ENCODE results near the gene CCND1.
"Not testable (repeated sequence)": the region's sequence is repeated elsewhere in the genome, so short reads cannot be mapped to it uniquely, and the experiment has no call there.

CCND1 gene

DNA sequence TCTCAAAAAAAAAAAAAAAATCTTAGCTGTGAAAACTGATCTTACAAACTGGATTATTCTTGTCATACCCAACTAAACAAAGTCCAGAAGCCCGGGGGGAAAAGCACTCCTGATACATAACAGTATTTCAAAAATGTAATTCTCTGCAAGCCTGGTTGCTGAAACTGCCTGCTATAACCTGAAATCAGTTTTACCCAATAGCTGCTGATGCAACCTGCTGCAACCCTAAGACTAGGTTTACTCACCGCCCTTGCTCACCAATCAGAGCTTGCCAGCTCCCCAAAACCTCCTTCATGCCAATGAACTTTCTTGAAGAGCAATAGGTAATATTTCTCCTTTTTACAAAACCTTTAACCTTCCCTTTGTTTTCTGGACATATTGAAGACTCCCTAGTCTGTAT is 50.5 kb downstream of the CCND1 start:
- H3K27me3 Mint-ChIP-seq: peaks cover 80% of the 10 kb centered on the region
- H3K9me3 Mint-ChIP-seq: no peaks in the 10 kb centered on the region
- H3K36me3 Mint-ChIP-seq (ENCODE audit: insufficient read depth): no peaks in the 10 kb centered on the region
- ATAC-seq (replicated peaks; ENCODE audit: extremely low read depth, poor library complexity, severe bottlenecking) (no peak), DNase-seq (ENCODE audit: low spot score in 2 of 2) (no peak)
- H3K4me3 Mint-ChIP-seq: no peak overlapping the region
- no peak overlapping the region for H3K27ac Mint-ChIP-seq (ENCODE audit: low read depth)
- H3K4me1 Mint-ChIP-seq: no peaks in the 10 kb centered on the region

DNA sequence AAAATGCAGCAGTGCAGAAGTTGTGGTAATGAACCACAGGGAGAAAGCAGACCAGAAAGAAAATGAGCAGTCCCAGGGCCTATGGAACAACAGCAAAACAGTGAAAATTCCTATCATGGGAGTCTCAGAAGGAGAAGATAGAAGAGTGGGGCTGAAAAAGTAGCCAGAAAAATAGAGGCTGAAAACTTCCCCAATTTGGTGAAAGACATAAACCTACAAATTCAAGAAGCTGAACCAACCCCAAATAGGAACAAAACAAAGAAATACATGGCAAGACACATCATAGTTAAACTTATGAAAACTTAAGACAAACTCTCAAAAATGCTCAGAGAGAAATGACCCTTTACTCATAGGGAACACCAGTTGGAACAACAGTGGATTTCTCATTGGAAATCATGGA is 51.5 kb downstream of the CCND1 start:
- no peak overlapping the region for H3K4me3 Mint-ChIP-seq
- DNase-seq (ENCODE audit: low spot score in 2 of 2) (no peak), ATAC-seq (replicated peaks; ENCODE audit: extremely low read depth, poor library complexity, severe bottlenecking) (no peak)
- no peaks in the 10 kb centered on the region for H3K9me3 Mint-ChIP-seq
- no peaks in the 10 kb centered on the region for H3K4me1 Mint-ChIP-seq
- no peak overlapping the region for H3K27ac Mint-ChIP-seq (ENCODE audit: low read depth)
- H3K27me3 Mint-ChIP-seq: peaks cover 90% of the 10 kb centered on the region
- no peaks in the 10 kb centered on the region for H3K36me3 Mint-ChIP-seq (ENCODE audit: insufficient read depth)

DNA sequence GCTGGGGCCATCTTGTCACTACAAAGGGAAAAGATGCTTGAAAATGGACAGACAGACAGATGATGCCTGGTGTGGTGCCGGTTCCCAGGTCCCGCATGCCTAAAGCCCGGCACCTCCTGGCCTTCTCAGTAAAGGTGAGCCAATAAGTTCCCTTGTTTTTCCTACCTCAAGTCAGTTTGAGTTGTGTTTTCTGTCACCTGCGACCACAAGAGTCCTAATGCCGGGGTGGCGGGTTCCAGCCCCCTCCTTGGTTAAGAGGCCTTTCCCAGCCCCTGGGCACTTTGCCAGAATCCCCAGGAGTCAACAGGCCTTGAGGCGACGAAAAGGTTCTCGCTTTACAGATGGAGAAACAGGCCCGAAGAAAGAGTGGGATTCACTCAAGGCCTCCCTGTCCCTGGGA is 53.8 kb downstream of the CCND1 start:
- no peak overlapping the region for H3K27ac Mint-ChIP-seq (ENCODE audit: low read depth)
- H3K4me3 Mint-ChIP-seq: no peak overlapping the region
- H3K4me1 Mint-ChIP-seq: no peaks in the 10 kb centered on the region
- H3K36me3 Mint-ChIP-seq (ENCODE audit: insufficient read depth): no peaks in the 10 kb centered on the region
- peaks cover 91% of the 10 kb centered on the region for H3K27me3 Mint-ChIP-seq
- no peaks in the 10 kb centered on the region for H3K9me3 Mint-ChIP-seq
- no peak for DNase-seq (ENCODE audit: low spot score in 2 of 2)
- ATAC-seq (replicated peaks; ENCODE audit: extremely low read depth, poor library complexity, severe bottlenecking): no peak

- DNase-seq (ENCODE audit: low spot score in 2 of 2) (no peak), ATAC-seq (replicated peaks; ENCODE audit: extremely low read depth, poor library complexity, severe bottlenecking) (no peak)
- Mint-ChIP-seq H3K4me1 (no peaks in the 10 kb centered on the region), H3K27ac (ENCODE audit: low read depth) (no peak overlapping the region), H3K36me3 (ENCODE audit: insufficient read depth) (no peaks in the 10 kb centered on the region), H3K27me3 (peaks cover 91% of the 10 kb centered on the region), H3K9me3 (no peaks in the 10 kb centered on the region), H3K4me3 (no peak overlapping the region)
These were observed 54.6 kb downstream of the CCND1 start for GRCh38 chr11:69695581-69695980.

DNA sequence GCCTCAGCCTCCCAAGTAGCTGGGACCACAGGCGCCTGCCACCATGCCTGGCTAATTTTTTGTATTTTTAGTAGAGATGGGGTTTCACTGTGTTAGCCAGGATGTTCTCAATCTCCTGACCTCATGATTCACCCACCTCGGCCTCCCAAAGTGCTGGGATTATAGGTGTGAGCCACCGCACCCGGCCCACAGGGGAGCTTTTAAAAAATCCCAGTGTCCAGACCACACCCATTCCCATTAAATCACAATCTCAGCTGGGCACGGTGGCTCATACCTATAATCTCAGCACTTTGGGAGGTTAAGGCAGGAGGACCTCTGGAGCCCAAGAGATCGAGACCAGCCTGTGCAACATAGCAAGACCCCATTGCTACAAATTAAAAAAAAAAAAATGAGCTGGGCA is 55.0 kb downstream of the CCND1 start:
- H3K4me3 Mint-ChIP-seq; H3K36me3 Mint-ChIP-seq (ENCODE audit: insufficient read depth); ATAC-seq (replicated peaks; ENCODE audit: extremely low read depth, poor library complexity, severe bottlenecking); H3K4me1 Mint-ChIP-seq; DNase-seq (ENCODE audit: low spot score in 2 of 2); H3K9me3 Mint-ChIP-seq: not testable (repeated sequence)
- Mint-ChIP-seq H3K27ac (ENCODE audit: low read depth) (peak overlapping the region; percentile 33), H3K27me3 (peaks cover 91% of the 10 kb centered on the region)

DNA sequence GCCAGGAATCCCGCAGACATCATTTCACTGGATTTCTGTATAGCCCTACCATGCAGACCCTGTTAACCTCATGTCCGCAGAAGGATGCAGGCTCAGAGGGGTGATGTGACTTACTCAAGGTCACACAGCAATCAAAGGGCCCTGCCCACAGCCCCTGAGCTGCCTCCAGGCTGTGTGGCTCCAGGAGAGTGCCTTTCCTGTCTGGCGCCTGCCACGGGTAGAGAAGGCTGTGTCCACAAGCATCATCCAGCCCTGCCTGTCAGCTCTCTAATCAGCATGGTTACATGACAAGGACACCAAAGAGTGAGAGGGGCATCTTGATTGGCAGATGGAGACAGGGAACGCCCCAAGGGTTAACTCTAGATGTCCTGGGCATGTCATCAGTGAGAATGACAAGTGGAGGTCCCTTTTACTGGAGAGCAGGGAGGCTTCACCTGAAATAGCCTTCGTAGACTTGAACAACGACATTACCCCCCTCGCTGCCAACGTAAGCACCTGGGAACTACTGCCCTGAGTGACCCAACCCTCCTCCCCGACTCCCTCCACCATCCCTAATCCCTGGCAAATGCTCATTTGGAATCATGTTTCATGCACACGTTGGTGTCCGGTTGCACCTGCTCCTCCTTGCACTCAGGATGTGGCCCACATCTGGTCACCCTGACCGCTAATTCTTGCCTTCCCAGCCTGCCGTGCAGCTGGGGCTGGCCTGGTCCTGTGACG is 56.0 kb downstream of the CCND1 start:
- ATAC-seq (replicated peaks; ENCODE audit: extremely low read depth, poor library complexity, severe bottlenecking): no peak
- Mint-ChIP-seq H3K27me3 (peaks cover 84% of the 10 kb centered on the region), H3K4me3 (no peak overlapping the region), H3K27ac (ENCODE audit: low read depth) (peak overlapping the region; percentile 33), H3K4me1 (no peaks in the 10 kb centered on the region), H3K36me3 (ENCODE audit: insufficient read depth) (no peaks in the 10 kb centered on the region), H3K9me3 (no peaks in the 10 kb centered on the region)
- DNase-seq (ENCODE audit: low spot score in 2 of 2): no peak

GRCh38 chr11:69697469-69697843 is 56.5 kb downstream of the CCND1 start:
- Mint-ChIP-seq H3K4me1 (no peaks in the 10 kb centered on the region), H3K36me3 (ENCODE audit: insufficient read depth) (no peaks in the 10 kb centered on the region), H3K9me3 (no peaks in the 10 kb centered on the region), H3K4me3 (no peak overlapping the region), H3K27me3 (peaks cover 78% of the 10 kb centered on the region), H3K27ac (ENCODE audit: low read depth) (no peak overlapping the region)
- ATAC-seq (replicated peaks; ENCODE audit: extremely low read depth, poor library complexity, severe bottlenecking) (no peak), DNase-seq (ENCODE audit: low spot score in 2 of 2) (no peak)

DNA sequence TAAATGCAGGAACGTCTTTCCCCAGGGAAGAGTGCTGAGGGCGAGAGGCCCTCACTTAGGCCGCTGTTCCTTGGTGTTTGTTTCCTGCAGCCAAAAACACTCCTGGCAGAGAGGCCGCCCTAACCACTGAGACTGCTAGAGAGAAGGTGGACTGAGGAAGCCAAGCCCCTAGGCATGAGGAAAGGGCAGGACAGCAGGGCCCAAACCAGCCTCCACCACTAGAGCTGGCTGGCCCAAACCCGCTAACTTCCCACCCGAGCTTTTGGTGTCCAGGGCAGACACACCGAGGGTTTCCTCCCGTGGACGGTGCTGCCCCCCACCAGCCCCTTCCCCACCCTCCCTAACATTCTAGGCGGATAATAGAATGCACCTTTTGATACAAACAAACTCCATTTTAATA is 56.9 kb downstream of the CCND1 start:
- H3K27me3 Mint-ChIP-seq: peaks cover 77% of the 10 kb centered on the region

DNA sequence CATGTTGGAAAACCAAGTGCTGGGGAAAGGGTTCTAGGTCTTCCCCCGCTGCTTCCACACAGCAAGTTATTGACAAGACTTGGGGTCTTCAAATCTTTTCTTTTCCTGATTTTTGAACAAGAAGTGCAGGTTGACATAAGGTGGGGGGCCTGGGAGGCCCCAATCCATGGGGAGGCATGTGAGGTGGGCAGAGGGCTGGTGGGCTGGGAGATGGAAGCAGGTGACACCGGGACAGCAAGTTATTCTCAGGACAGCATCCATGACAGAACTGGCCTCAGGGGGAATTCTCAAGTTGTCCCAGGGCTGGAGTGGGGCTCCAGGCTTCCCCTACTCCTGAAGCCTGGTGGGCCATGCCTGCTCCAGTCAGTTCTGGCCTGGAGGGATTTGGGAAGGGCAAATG is 57.4 kb downstream of the CCND1 start:
- Mint-ChIP-seq H3K27me3 (peaks cover 78% of the 10 kb centered on the region), H3K9me3 (no peaks in the 10 kb centered on the region), H3K4me3 (no peak overlapping the region), H3K4me1 (no peaks in the 10 kb centered on the region), H3K27ac (ENCODE audit: low read depth) (no peak overlapping the region), H3K36me3 (ENCODE audit: insufficient read depth) (no peaks in the 10 kb centered on the region)
- DNase-seq (ENCODE audit: low spot score in 2 of 2) (no peak), ATAC-seq (replicated peaks; ENCODE audit: extremely low read depth, poor library complexity, severe bottlenecking) (no peak)

More for the DNA sequence above, 56.9 kb downstream of the CCND1 start:
- Mint-ChIP-seq H3K36me3 (ENCODE audit: insufficient read depth) (no peaks in the 10 kb centered on the region), H3K4me1 (no peaks in the 10 kb centered on the region), H3K27ac (ENCODE audit: low read depth) (no peak overlapping the region), H3K4me3 (no peak overlapping the region), H3K9me3 (no peaks in the 10 kb centered on the region)
- ATAC-seq (replicated peaks; ENCODE audit: extremely low read depth, poor library complexity, severe bottlenecking) (no peak), DNase-seq (ENCODE audit: low spot score in 2 of 2) (no peak)

DNA sequence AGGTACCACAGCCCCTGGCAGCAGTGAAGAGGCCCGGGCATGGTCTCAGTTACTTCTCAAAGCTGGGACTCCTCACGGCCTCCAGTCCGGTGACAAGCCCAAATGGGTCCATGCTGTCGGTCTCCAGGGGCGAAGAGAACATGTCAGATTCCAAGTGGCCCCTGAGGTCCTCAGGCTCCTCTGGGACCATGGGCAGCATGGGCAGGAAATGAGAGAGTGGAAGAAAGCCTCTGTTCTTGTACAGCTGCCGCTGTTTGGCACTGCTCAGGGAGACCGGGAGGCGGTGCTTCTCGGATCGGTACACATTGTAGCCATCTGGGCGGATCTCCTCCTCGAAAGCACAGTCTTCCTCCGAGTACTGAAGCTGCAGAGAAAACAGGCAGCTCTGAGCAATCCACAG is 58.3 kb downstream of the CCND1 start:
- H3K27ac Mint-ChIP-seq (ENCODE audit: low read depth): no peak overlapping the region
- H3K4me3 Mint-ChIP-seq: no peak overlapping the region
- no peak for DNase-seq (ENCODE audit: low spot score in 2 of 2)
- ATAC-seq (replicated peaks; ENCODE audit: extremely low read depth, poor library complexity, severe bottlenecking): no peak
- H3K36me3 Mint-ChIP-seq (ENCODE audit: insufficient read depth): no peaks in the 10 kb centered on the region
- H3K4me1 Mint-ChIP-seq: no peaks in the 10 kb centered on the region
- peaks cover 73% of the 10 kb centered on the region for H3K27me3 Mint-ChIP-seq
- H3K9me3 Mint-ChIP-seq: no peaks in the 10 kb centered on the region

DNA sequence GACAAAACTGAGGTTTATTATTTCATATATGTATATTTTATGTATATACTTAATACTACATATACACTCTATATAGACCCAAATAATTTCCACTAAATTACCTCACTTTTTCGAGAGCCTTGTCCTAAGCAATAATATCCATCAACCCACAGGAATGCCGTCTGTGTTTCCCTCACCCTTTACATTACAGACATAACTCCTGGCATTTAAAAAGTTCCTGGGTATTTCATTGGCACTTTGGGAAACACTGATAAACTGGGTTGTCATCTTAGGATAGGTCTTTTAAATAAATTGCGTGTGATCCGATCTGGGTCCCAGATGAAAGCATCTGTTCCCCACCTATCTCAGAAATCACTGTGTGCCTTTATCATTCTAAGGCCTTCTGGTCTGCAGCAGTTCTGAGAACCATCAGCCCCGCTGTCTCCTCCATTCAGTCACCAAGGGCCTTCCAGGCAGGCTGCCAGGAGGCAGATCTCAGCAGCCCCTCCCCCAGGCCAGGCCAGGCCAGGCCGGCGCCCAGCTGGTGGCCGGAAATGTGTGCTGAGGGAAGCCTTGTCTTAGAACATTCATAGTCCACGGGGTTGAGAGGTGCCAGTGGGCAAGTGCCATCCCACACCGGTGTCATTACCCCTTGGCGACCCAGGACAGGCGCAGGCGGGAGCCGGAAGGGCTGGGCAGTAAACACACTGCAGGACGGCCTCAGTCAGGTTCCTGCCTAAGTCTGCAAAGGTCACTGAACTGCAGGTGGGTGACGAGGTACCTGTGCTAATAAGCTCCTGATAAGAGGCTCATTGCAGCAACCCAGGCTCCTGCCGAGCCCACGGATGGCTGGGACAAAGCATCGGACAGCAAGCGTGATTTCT is 59.6 kb downstream of the CCND1 start:
- DNase-seq (ENCODE audit: low spot score in 2 of 2) (no peak), ATAC-seq (replicated peaks; ENCODE audit: extremely low read depth, poor library complexity, severe bottlenecking) (no peak)
- peaks cover 76% of the 10 kb centered on the region for H3K27me3 Mint-ChIP-seq
- no peaks in the 10 kb centered on the region for H3K4me1 Mint-ChIP-seq
- H3K36me3 Mint-ChIP-seq (ENCODE audit: insufficient read depth): peaks cover 1% of the 10 kb centered on the region
- no peaks in the 10 kb centered on the region for H3K9me3 Mint-ChIP-seq
- no peak overlapping the region for H3K4me3 Mint-ChIP-seq
- H3K27ac Mint-ChIP-seq (ENCODE audit: low read depth): no peak overlapping the region

DNA sequence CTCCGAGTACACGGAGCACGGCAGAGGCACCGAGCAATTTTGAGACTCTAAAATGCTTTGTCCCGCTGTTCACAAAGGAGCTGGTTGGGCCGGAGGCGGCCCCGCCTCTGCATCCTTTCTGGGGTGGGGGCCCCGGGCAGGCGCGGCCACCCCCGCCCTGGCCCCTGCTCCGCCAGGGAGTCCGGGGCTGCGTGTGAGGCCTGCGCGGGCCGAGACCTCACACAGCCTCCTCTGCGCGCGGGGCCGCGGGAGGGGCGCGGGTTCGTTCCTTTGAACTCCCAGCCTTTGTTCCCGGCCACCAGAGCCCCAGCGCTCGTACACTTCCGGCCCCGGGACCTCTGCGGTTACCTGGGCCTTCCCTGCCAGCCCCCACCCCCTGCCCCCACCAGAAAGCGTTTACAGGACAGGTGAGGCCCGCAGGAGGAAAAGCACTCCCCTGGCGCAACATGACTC is 61.3 kb downstream of the CCND1 start:
- ATAC-seq (replicated peaks; ENCODE audit: extremely low read depth, poor library complexity, severe bottlenecking) (no peak), DNase-seq (ENCODE audit: low spot score in 2 of 2) (no peak)
- Mint-ChIP-seq H3K36me3 (ENCODE audit: insufficient read depth) (peaks cover 1% of the 10 kb centered on the region), H3K9me3 (no peaks in the 10 kb centered on the region), H3K4me3 (no peak overlapping the region), H3K27ac (ENCODE audit: low read depth) (no peak overlapping the region), H3K27me3 (peaks cover 76% of the 10 kb centered on the region), H3K4me1 (no peaks in the 10 kb centered on the region)
